Fibroblast of lung (primary cell): ENCODE measurements around the gene ACSS3. TPM values are rescaled to one million over a fixed set of nuclear protein-coding genes. Genes with fewer than 3 reads are reported as not detected.
"Not testable (repeated sequence)": the region's sequence is repeated elsewhere in the genome, so short reads cannot be mapped to it uniquely, and the experiment has no call there.

Experiments used
- DNase-seq, 2 donors: peaks; one replicate each; pipeline versions ENCODE4 v3.0.0 to v3.0.0-alpha.2; 2010; ENCODE audit warnings: low read depth in 2 of 2
- H2AFZ ChIP-seq: 2 replicates; pipeline ENCODE4 v1.5.1; 2012; ENCODE audit warnings: low read length, control low read depth, inconsistent platforms
- H3K27ac ChIP-seq: 2 replicates; pipeline ENCODE4 v1.5.1; 2011; ENCODE audit warnings: low read length, control low read depth; ENCODE audit not compliant: insufficient read depth
- H3K27me3 ChIP-seq: 2 replicates; pipeline ENCODE4 v1.5.1; 2011; ENCODE audit warnings: mild to moderate bottlenecking, low read length; ENCODE audit not compliant: control insufficient read depth, insufficient read depth
- H3K36me3 ChIP-seq: 2 replicates; pipeline ENCODE4 v1.5.1; 2011; ENCODE audit warnings: low read length; ENCODE audit not compliant: control insufficient read depth, insufficient read depth
- H3K4me1 ChIP-seq: 2 replicates; pipeline ENCODE4 v1.5.1; 2011; ENCODE audit warnings: low read length; ENCODE audit not compliant: control insufficient read depth, insufficient read depth; ENCODE audit errors: extremely low read depth
- H3K4me2 ChIP-seq: 2 replicates; pipeline ENCODE4 v1.5.1; 2011; ENCODE audit warnings: low read length, control low read depth; ENCODE audit not compliant: insufficient read depth; ENCODE audit errors: extremely low read depth
- H3K4me3 ChIP-seq, 4 experiments: fragments of 200-600 bp in 1 of 4; sonication (generic) in 1 of 4; replicated peaks in 1 of 4; 2 replicates each; pipeline ENCODE4 v1.5.1; 2011 to 2016; ENCODE audit warnings: low read length in 4 of 4, low read depth in 3 of 4, mild to moderate bottlenecking in 3 of 4, control low read depth in 2 of 4, inconsistent platforms in 1 of 4, mixed read lengths in 1 of 4; ENCODE audit not compliant: insufficient read depth in 1 of 4; ENCODE audit errors: control extremely low read depth in 1 of 4
- H3K79me2 ChIP-seq: 2 replicates; pipeline ENCODE4 v1.5.1; 2012; ENCODE audit warnings: mild to moderate bottlenecking, low read length, inconsistent platforms; ENCODE audit not compliant: control insufficient read depth, insufficient read depth
- H3K9ac ChIP-seq: 2 replicates; pipeline ENCODE4 v1.5.1; 2011; ENCODE audit warnings: mild to moderate bottlenecking, low read length, control low read depth; ENCODE audit not compliant: insufficient read depth
- H3K9me3 ChIP-seq: 2 replicates; pipeline ENCODE4 v1.5.1; 2012; ENCODE audit warnings: low read depth, low read length; ENCODE audit not compliant: control insufficient read depth, insufficient read depth
- H4K20me1 ChIP-seq: 2 replicates; pipeline ENCODE4 v1.5.1; 2011; ENCODE audit warnings: low read length; ENCODE audit not compliant: control insufficient read depth, insufficient read depth; ENCODE audit errors: extremely low read depth
- EZH2 ChIP-seq: IDR thresholded peaks from 2 replicates; pipeline ENCODE4 v1.5.1; 2012; ENCODE audit warnings: low read length, control low read depth, mild to moderate bottlenecking; ENCODE audit errors: missing control alignments
- polyA plus RNA-seq, 2 donors: library from polyadenylated mRNA; depleted of rRNA in 1 of 2; stranded (reverse) in 1 of 2; unstranded in 1 of 2; fragments of >200 nt; gene quantifications; 2 replicates each; pipeline ENCODE4 v1.2.1, GENCODE V29; 2011 to 2012; ENCODE audit warnings: missing spikeins in 1 of 2
- total RNA-seq: library from RNA; depleted of rRNA; stranded (reverse); fragments of >200 nt; gene quantifications from 2 replicates; pipeline ENCODE4 v1.2.1, GENCODE V29; 2014
- TF ChIP-seq, protein P1 (sequence below), 2 donors: IDR thresholded peaks in 1 of 2; conservative IDR thresholded peaks in 1 of 2; 1 replicate in 1 of 2; 2 replicates in 1 of 2; pipeline ENCODE4 v1.5.1; 2011 to 2012; ENCODE audit warnings: low read length in 2 of 2, control low read depth in 1 of 2, inconsistent platforms in 1 of 2, low read depth in 1 of 2, mild to moderate bottlenecking in 1 of 2

ACSS3 gene
- total and polyA plus RNA-seq, 2 donors (not counting 1 experiment from before 2014, with no cell fraction given), result 10.3 to 47.4 TPM

DNA sequence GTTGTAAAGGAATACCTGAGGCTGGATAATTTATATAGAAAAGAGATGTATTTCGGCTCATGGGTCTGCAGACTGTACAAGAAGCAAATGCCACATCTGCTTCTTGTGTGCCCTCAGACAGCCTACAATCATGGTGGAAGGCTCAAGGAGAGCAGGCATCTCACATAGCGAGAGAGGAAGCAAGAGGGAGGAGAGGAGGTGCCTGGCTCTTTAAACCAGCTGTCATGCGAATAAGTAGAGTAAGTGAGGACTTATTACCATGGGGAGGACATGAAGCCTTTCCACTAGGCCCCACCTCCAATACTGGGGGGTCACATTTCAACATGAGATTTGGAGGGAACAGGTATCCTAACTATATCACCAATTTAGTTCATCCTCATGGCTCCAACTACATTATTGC is 118.7 kb downstream of the ACSS3 start:
- Histone ChIP-seq H3K79me2 (no peaks in the 10 kb centered on the region), H4K20me1 (no peaks in the 10 kb centered on the region), H3K4me3 (no peak overlapping the region), H3K27ac (no peak overlapping the region), H3K4me1 (no peaks in the 10 kb centered on the region), H3K36me3 (no peaks in the 10 kb centered on the region), H3K4me2 (no peak overlapping the region), H3K9me3 (no peaks in the 10 kb centered on the region), H3K27me3 (no peaks in the 10 kb centered on the region), H3K9ac (no peak overlapping the region), H2AFZ (no peak overlapping the region)
- TF ChIP-seq EZH2, result no peak
- TF ChIP-seq, protein P1, sequence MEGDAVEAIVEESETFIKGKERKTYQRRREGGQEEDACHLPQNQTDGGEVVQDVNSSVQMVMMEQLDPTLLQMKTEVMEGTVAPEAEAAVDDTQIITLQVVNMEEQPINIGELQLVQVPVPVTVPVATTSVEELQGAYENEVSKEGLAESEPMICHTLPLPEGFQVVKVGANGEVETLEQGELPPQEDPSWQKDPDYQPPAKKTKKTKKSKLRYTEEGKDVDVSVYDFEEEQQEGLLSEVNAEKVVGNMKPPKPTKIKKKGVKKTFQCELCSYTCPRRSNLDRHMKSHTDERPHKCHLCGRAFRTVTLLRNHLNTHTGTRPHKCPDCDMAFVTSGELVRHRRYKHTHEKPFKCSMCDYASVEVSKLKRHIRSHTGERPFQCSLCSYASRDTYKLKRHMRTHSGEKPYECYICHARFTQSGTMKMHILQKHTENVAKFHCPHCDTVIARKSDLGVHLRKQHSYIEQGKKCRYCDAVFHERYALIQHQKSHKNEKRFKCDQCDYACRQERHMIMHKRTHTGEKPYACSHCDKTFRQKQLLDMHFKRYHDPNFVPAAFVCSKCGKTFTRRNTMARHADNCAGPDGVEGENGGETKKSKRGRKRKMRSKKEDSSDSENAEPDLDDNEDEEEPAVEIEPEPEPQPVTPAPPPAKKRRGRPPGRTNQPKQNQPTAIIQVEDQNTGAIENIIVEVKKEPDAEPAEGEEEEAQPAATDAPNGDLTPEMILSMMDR (conservative IDR thresholded peaks at IDR 0.05 in 1 of 2, IDR thresholded peaks at IDR 0.05 in 1 of 2; ENCODE audit: low read depth in 1 of 2, low read length in 2 of 2), result no peak
- DNase-seq, result no peak

DNA sequence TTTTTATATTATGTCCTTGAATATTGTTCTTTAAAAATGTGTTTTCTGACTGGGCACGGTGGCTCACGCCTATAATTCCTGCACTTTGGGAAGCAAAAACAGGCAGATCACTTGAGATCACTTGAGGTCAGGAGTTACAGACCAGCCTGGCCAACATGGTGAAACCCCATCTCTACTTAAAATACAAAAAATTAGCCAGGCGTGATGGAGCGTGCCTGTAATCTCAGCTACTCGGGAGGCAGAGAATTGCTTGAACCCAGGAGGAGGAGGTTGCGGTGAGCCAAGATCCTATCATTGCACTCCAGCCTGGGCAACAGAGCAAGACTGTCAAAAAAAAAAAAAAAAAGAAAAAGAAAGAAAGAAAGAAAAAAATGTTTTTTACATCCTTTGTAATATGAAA is 122.7 kb downstream of the ACSS3 start:
- H3K27ac ChIP-seq, H3K79me2 ChIP-seq, H3K27me3 ChIP-seq, H2AFZ ChIP-seq, H3K36me3 ChIP-seq, H3K4me2 ChIP-seq, H3K4me3 ChIP-seq, DNase-seq, H3K4me1 ChIP-seq, H3K9ac ChIP-seq, H4K20me1 ChIP-seq, H3K9me3 ChIP-seq: not testable (repeated sequence)

DNA sequence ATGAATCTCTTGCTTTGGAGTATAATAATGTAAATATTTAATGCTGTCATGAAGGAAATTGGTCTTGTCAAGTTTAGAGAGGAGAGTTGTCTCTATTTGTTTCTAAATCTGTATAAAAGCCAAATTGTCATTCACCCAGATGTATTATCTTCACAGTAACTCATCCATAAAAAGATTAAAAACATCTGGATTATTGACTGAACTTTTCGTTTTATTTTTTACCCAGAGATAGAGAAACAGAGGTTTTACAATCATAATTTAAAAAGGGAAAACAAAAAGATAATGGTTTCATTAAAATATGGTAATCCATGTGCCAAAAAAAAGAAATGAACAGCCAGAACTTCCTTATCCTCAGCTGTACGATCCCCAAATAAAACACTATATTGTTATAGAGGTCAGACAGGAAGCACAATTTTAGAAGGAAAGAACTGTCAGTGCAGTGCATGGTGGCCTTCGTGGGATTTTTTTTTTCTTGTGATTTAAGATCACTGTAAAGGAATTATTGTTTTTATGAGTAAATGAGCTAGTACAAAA is 125.9 kb downstream of the ACSS3 start:
- Histone ChIP-seq H3K27ac (no peak overlapping the region), H3K4me1 (no peaks in the 10 kb centered on the region), H2AFZ (no peak overlapping the region), H3K4me3 (no peak overlapping the region), H4K20me1 (no peaks in the 10 kb centered on the region), H3K36me3 (no peaks in the 10 kb centered on the region), H3K27me3 (no peaks in the 10 kb centered on the region), H3K9ac (no peak overlapping the region), H3K79me2 (no peaks in the 10 kb centered on the region), H3K9me3 (no peaks in the 10 kb centered on the region), H3K4me2 (no peak overlapping the region)
- DNase-seq, result no peak
- TF ChIP-seq EZH2, result no peak
- TF ChIP-seq, protein P1 (conservative IDR thresholded peaks at IDR 0.05 in 1 of 2, IDR thresholded peaks at IDR 0.05 in 1 of 2; ENCODE audit: low read depth in 1 of 2, low read length in 2 of 2), result no peak
